GM12864 (cell line): ENCODE measurements around the gene SDHD.

Experiments used
- DNase-seq: peaks from one replicate; pipeline ENCODE4 v3.0.0-alpha.2; 2011; ENCODE audit warnings: low read depth
- H3K4me3 ChIP-seq: 2 replicates; pipeline ENCODE4 v1.5.1; 2011; ENCODE audit warnings: mild to moderate bottlenecking, low read depth, low read length, control low read depth
- CTCF ChIP-seq: IDR thresholded peaks from 2 replicates; pipeline ENCODE4 v1.5.1; 2011; ENCODE audit warnings: low read depth, mild to moderate bottlenecking, moderate library complexity, low read length, control low read depth, inconsistent platforms; ENCODE audit errors: missing control alignments

Gene SDHD

GRCh38 chr11:112121981-112122615 lies 35.4 kb downstream of the SDHD start:
- DNase-seq: no peak
- TF ChIP-seq CTCF: no peak
- H3K4me3 ChIP-seq: no peak overlapping the region

GRCh38 chr11:112123129-112123528 lies 36.5 kb downstream of the SDHD start:
- H3K4me3 ChIP-seq: no peak overlapping the region
- TF ChIP-seq CTCF: no peak
- DNase-seq: no peak

- no peak overlapping the region for H3K4me3 ChIP-seq
- TF ChIP-seq CTCF: no peak
- DNase-seq: no peak
These were observed 40.4 kb downstream of the SDHD start for GRCh38 chr11:112127056-112127455.

GRCh38 chr11:112128483-112129121 lies 41.9 kb downstream of the SDHD start:
- no peak overlapping the region for H3K4me3 ChIP-seq
- DNase-seq: no peak
- no peak for TF ChIP-seq CTCF

GRCh38 chr11:112129656-112130055 lies 43.0 kb downstream of the SDHD start:
- TF ChIP-seq CTCF: no peak
- no peak overlapping the region for H3K4me3 ChIP-seq
- DNase-seq: no peak

- no peak for TF ChIP-seq CTCF
- no peak overlapping the region for H3K4me3 ChIP-seq
- DNase-seq: no peak
These were observed 46.1 kb downstream of the SDHD start for GRCh38 chr11:112132737-112133136.

- no peak for DNase-seq
- H3K4me3 ChIP-seq: no peak overlapping the region
- no peak for TF ChIP-seq CTCF
These were observed 47.8 kb downstream of the SDHD start for GRCh38 chr11:112134473-112134872.
